HepG2 (cell line): ENCODE measurements around the gene BABAM1. TPM values are rescaled to one million over a fixed set of nuclear protein-coding genes. Genes with fewer than 3 reads are reported as not detected.

Source experiments
- DMAP1 ChIP-seq: IDR thresholded peaks from 2 replicates; pipeline ENCODE4 v1.6.1; 2016
- HIVEP1 ChIP-seq: sonication (generic); formaldehyde crosslinking; IDR thresholded peaks from 2 replicates; pipeline ENCODE4 v1.4.0; 2020; ENCODE audit warnings: mild to moderate bottlenecking, missing genetic modification reagents
- ISL2 ChIP-seq: sonication (generic); formaldehyde crosslinking; IDR thresholded peaks from 2 replicates; pipeline ENCODE4 v1.5.0; 2020; ENCODE audit warnings: missing genetic modification reagents
- KLF13 ChIP-seq: sonication (generic); formaldehyde crosslinking; IDR thresholded peaks from 2 replicates; pipeline ENCODE4 v1.4.0; 2020; ENCODE audit warnings: mild to moderate bottlenecking, missing genetic modification reagents
- MAFG ChIP-seq: sonication (generic); formaldehyde crosslinking; IDR thresholded peaks from 2 replicates; pipeline ENCODE4 v1.5.1; 2020; ENCODE audit warnings: mild to moderate bottlenecking, missing genetic modification reagents
- MEF2D ChIP-seq: sonication (generic); formaldehyde crosslinking; IDR thresholded peaks from 2 replicates; pipeline ENCODE4 v1.5.1; 2020; ENCODE audit warnings: mild to moderate bottlenecking, missing genetic modification reagents
- MTA3 ChIP-seq: sonication (generic); formaldehyde crosslinking; IDR thresholded peaks from 2 replicates; pipeline ENCODE4 v1.4.0; 2020; ENCODE audit warnings: missing genetic modification reagents
- MYNN ChIP-seq: sonication (generic); formaldehyde crosslinking; IDR thresholded peaks from 2 replicates; pipeline ENCODE4 v1.4.0; 2020; ENCODE audit warnings: mild to moderate bottlenecking, low read depth, missing genetic modification reagents
- NPAS2 ChIP-seq: sonication (generic); formaldehyde crosslinking; IDR thresholded peaks from 2 replicates; pipeline ENCODE4 v1.8.0; 2022; ENCODE audit warnings: mild to moderate bottlenecking, missing genetic modification reagents, borderline replicate concordance
- POLR2AphosphoS2 ChIP-seq: IDR thresholded peaks from 2 replicates; pipeline ENCODE4 v1.6.1; 2011; ENCODE audit warnings: low read depth, low read length, improper control_type of control experiment
- POLR2AphosphoS5 ChIP-seq: IDR thresholded peaks from 2 replicates; pipeline ENCODE4 v1.6.1; 2012; ENCODE audit warnings: low read depth, low read length
- ZC3H4 ChIP-seq: sonication (generic); formaldehyde crosslinking; IDR thresholded peaks from 2 replicates; pipeline ENCODE4 v1.4.0; 2020; ENCODE audit warnings: missing genetic modification reagents, borderline replicate concordance
- ZKSCAN5 ChIP-seq: sonication (generic); formaldehyde crosslinking; IDR thresholded peaks from 2 replicates; pipeline ENCODE4 v1.5.1; 2020; ENCODE audit warnings: mild to moderate bottlenecking, missing genetic modification reagents
- ZNF143 ChIP-seq: sonication (generic); formaldehyde crosslinking; IDR thresholded peaks from 2 replicates; pipeline ENCODE4 v1.4.0; 2020; ENCODE audit warnings: missing genetic modification reagents
- ZNF24 ChIP-seq: fragments of 450-650 bp; IDR thresholded peaks from 2 replicates; pipeline ENCODE4 v1.6.1; 2017; ENCODE audit warnings: antibody characterized with exemption, mild to moderate bottlenecking
- ZNF556 ChIP-seq: sonication (generic); formaldehyde crosslinking; IDR thresholded peaks from 2 replicates; pipeline ENCODE4 v1.4.0; 2020; ENCODE audit warnings: mild to moderate bottlenecking, missing genetic modification reagents, borderline replicate concordance
- ZNF629 ChIP-seq: sonication (generic); formaldehyde crosslinking; conservative IDR thresholded peaks from 2 replicates; pipeline ENCODE4 v1.5.0; 2020; ENCODE audit warnings: missing genetic modification reagents
- ZNF678 ChIP-seq: sonication (generic); formaldehyde crosslinking; IDR thresholded peaks from 2 replicates; pipeline ENCODE4 v1.4.0; 2020; ENCODE audit warnings: mild to moderate bottlenecking, missing genetic modification reagents
- ZNF737 ChIP-seq: sonication (generic); formaldehyde crosslinking; IDR thresholded peaks from 2 replicates; pipeline ENCODE4 v1.5.0; 2020; ENCODE audit warnings: missing genetic modification reagents, mild to moderate bottlenecking, borderline replicate concordance
- ZNF839 ChIP-seq: sonication (generic); formaldehyde crosslinking; IDR thresholded peaks from 2 replicates; pipeline ENCODE4 v1.4.0; 2020; ENCODE audit warnings: missing genetic modification reagents, mild to moderate bottlenecking, borderline replicate concordance
- polyA plus RNA-seq, 8 experiments: library from polyadenylated mRNA; depleted of rRNA in 3 of 8; stranded (reverse) in 7 of 8; unstranded in 1 of 8; fragments of >200 nt; fragmentation: Illumina TruSeq in 4 of 8; extraction: Trizol in 4 of 8; gene quantifications; 2 replicates each; pipeline versions ENCODE4 v1.2.1 to v1.2.3, GENCODE V29; 2011 to 2016; ENCODE audit warnings: low read depth in 4 of 8, missing spikeins in 1 of 8, mixed read lengths in 1 of 8; ENCODE audit not compliant: insufficient read depth in 1 of 8
- total RNA-seq, 5 experiments: library from RNA; depleted of rRNA; stranded (reverse); fragments of >200 nt; fragmentation: Illumina TruSeq; extraction: Trizol; gene quantifications; 2 replicates each; pipeline ENCODE4 v1.2.3, GENCODE V29; 2016; ENCODE audit warnings: low read depth in 1 of 5
- TF ChIP-seq, protein P1 (sequence below): sonication (generic); formaldehyde crosslinking; IDR thresholded peaks from 2 replicates; pipeline ENCODE4 v1.9.0; 2022; ENCODE audit warnings: low read depth, missing genetic modification reagents
- TF ChIP-seq, protein P2 (sequence below): IDR thresholded peaks from 2 replicates; pipeline ENCODE4 v1.6.1; 2016; ENCODE audit warnings: mild to moderate bottlenecking, missing biosample characterization, missing genetic modification reagents
- TF ChIP-seq, protein P3 (sequence below): sonication (generic); formaldehyde crosslinking; IDR thresholded peaks from 2 replicates; pipeline ENCODE4 v1.5.1; 2020; ENCODE audit warnings: mild to moderate bottlenecking, missing genetic modification reagents, borderline replicate concordance

BABAM1 gene
- total and polyA plus RNA-seq, 2 of the 13 experiments (the other 11 are each of a cell fraction or from before 2014, with no cell fraction given), result 70.0 to 82.0 TPM

DNA sequence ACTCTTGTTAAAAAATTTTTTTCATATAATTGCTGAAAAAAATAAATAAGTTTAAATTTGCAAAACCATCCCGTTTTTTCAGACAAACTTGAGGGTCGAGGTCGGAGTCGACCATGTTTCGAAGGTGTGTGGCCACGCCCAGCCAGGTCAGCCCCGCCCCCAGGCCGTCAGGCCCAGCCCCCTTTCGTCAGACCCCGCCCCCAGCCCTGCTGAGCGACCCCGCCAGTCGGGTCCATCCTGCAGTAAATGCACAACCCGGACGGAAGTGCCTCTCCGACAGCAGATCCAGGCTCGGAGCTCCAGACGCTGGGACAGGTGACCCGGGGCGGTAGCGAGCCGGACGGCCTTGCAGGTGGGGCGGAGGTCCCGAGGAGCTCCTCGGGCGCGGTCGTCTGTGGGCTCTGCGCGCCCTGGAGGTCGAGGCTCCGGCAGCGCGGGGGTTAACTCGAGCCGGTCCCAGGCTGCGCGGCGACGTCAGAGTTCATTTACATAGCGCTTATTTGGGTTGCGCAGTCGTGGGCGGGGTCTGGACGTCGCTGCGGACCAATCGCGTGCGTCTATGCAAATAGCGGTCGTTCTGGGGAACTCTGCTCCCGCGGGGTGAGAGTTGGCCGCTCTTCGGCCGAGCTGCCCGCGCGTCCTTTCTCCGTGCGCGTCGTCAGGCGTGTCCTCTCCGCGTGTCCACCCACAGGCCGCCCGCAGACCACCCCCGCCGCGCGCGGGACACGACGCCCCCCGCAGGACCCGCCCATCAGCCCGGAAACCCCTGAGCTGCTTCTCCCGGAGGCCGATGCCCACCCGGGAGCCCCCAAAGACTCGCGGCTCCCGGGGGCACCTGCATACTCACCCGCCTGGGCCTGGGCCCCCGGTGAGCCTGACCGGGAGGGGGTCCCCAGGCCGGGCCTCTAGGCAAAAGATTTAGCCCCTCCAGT, 41.0 kb upstream of the BABAM1 start, which contains the start of gene OCEL1 (continued):
- TF ChIP-seq NPAS2 (CRISPR knock-in tag) (0 out of 2 replicates have a peak, but pooled peaks have one; percentile 55), ZNF629 (CRISPR knock-in tag) (no peak), MYNN (CRISPR knock-in tag) (0 out of 2 replicates have a peak, but pooled peaks have one; percentile 15), MTA3 (CRISPR knock-in tag) (no peak), ZNF143 (CRISPR knock-in tag) (peak; percentile 7; the same call in 1 of the 2 replicates), POLR2AphosphoS2 (no peak), ZNF556 (peak; percentile 23; the same call in 1 of the 2 replicates), ZNF839 (CRISPR knock-in tag) (no peak), ZKSCAN5 (CRISPR knock-in tag) (no peak), KLF13 (CRISPR knock-in tag) (no peak), ISL2 (CRISPR knock-in tag) (peak; percentile 44; the same call in 1 of the 2 replicates), MAFG (CRISPR knock-in tag) (no peak), MEF2D (CRISPR knock-in tag) (peak; percentile 62; the same call in 1 of the 2 replicates), ZNF737 (0 out of 2 replicates have a peak, but pooled peaks have one; percentile 53), POLR2AphosphoS5 (peak; percentile 86), DMAP1 (peak; percentile 33; the same call in 1 of the 2 replicates), HIVEP1 (CRISPR knock-in tag) (peak; percentile 54; the same call in 1 of the 2 replicates), ZNF24 (no peak), ZC3H4 (no peak), ZNF678 (CRISPR knock-in tag) (peak; percentile 65; the same call in 1 of the 2 replicates)
- TF ChIP-seq, protein P1, sequence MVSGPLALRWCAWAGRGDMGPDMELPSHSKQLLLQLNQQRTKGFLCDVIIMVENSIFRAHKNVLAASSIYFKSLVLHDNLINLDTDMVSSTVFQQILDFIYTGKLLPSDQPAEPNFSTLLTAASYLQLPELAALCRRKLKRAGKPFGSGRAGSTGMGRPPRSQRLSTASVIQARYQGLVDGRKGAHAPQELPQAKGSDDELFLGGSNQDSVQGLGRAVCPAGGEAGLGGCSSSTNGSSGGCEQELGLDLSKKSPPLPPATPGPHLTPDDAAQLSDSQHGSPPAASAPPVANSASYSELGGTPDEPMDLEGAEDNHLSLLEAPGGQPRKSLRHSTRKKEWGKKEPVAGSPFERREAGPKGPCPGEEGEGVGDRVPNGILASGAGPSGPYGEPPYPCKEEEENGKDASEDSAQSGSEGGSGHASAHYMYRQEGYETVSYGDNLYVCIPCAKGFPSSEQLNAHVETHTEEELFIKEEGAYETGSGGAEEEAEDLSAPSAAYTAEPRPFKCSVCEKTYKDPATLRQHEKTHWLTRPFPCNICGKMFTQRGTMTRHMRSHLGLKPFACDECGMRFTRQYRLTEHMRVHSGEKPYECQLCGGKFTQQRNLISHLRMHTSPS (CRISPR knock-in tag), result peak; percentile 52
- TF ChIP-seq, protein P2, sequence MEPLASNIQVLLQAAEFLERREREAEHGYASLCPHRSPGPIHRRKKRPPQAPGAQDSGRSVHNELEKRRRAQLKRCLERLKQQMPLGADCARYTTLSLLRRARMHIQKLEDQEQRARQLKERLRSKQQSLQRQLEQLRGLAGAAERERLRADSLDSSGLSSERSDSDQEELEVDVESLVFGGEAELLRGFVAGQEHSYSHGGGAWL (CRISPR knock-in tag), result peak; percentile 67
- TF ChIP-seq, protein P3, sequence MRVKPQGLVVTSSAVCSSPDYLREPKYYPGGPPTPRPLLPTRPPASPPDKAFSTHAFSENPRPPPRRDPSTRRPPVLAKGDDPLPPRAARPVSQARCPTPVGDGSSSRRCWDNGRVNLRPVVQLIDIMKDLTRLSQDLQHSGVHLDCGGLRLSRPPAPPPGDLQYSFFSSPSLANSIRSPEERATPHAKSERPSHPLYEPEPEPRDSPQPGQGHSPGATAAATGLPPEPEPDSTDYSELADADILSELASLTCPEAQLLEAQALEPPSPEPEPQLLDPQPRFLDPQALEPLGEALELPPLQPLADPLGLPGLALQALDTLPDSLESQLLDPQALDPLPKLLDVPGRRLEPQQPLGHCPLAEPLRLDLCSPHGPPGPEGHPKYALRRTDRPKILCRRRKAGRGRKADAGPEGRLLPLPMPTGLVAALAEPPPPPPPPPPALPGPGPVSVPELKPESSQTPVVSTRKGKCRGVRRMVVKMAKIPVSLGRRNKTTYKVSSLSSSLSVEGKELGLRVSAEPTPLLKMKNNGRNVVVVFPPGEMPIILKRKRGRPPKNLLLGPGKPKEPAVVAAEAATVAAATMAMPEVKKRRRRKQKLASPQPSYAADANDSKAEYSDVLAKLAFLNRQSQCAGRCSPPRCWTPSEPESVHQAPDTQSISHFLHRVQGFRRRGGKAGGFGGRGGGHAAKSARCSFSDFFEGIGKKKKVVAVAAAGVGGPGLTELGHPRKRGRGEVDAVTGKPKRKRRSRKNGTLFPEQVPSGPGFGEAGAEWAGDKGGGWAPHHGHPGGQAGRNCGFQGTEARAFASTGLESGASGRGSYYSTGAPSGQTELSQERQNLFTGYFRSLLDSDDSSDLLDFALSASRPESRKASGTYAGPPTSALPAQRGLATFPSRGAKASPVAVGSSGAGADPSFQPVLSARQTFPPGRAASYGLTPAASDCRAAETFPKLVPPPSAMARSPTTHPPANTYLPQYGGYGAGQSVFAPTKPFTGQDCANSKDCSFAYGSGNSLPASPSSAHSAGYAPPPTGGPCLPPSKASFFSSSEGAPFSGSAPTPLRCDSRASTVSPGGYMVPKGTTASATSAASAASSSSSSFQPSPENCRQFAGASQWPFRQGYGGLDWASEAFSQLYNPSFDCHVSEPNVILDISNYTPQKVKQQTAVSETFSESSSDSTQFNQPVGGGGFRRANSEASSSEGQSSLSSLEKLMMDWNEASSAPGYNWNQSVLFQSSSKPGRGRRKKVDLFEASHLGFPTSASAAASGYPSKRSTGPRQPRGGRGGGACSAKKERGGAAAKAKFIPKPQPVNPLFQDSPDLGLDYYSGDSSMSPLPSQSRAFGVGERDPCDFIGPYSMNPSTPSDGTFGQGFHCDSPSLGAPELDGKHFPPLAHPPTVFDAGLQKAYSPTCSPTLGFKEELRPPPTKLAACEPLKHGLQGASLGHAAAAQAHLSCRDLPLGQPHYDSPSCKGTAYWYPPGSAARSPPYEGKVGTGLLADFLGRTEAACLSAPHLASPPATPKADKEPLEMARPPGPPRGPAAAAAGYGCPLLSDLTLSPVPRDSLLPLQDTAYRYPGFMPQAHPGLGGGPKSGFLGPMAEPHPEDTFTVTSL (CRISPR knock-in tag), result 0 out of 2 replicates have a peak, but pooled peaks have one; percentile 44
